HepG2 (cell line): ENCODE results near the gene PHIP. TPM values are rescaled to one million over a fixed set of nuclear protein-coding genes. Genes with fewer than 3 reads are reported as not detected.

Source experiments
- ATAC-seq: fragments of 200-7000 bp; cut with Tn5 transposase; 3 replicates; pipeline ENCODE4 v1.9.1; 2020; ENCODE audit warnings: mild to moderate bottlenecking, moderate library complexity
- BruUV-seq: library from RNA; stranded (reverse); fragments of 400-500 nt; replicated peaks from 2 replicates; lab custom pipeline; 2021; lab: Mats Ljungman, UMichigan
- CTCF ChIA-PET: fragments of 300-600 bp; formaldehyde crosslinking; extraction: SDS; loops from one replicate; lab custom pipeline; 2021; ENCODE audit warnings: low total read pairs, inconsistent platforms, low intra/inter-chr PET ratio; lab: Yijun Ruan, JAX
- POLR2A ChIA-PET: fragments of 350-600 bp; sonication (Branson Sonifier 250); formaldehyde crosslinking; loops from one replicate; lab custom pipeline; 2020; ENCODE audit warnings: antibody characterized with exemption, inconsistent platforms; lab: Yijun Ruan, JAX
- DNase-seq: peaks from one replicate; pipeline ENCODE4 v3.0.0-alpha.2; 2015; ENCODE audit warnings: low spot score
- FAIRE-seq: peaks from 3 replicates; lab custom pipeline; 2011; peaks lifted over from hg19 to GRCh38; lab: Jason Lieb, UNC
- H2AFZ ChIP-seq: one replicate; pipeline ENCODE4 v1.6.1; 2011; ENCODE audit warnings: low read length, inconsistent platforms
- H3K27ac ChIP-seq: fragments of 300-600 bp; 3 replicates; pipeline ENCODE4 v1.8.0; 2011; ENCODE audit warnings: mixed run types, mild to moderate bottlenecking, mixed read lengths, low read length, inconsistent platforms; ENCODE audit not compliant: insufficient read depth; ENCODE audit errors: extremely low read length
- H3K27me3 ChIP-seq, 2 experiments: fragments of 200-600 bp in 1 of 2; 2 replicates in 1 of 2; 3 replicates in 1 of 2; pipeline versions ENCODE4 v1.6.0 to v1.8.0; 2011; ENCODE audit warnings: low read length in 2 of 2, mild to moderate bottlenecking in 2 of 2, moderate library complexity in 2 of 2, inconsistent platforms in 1 of 2; ENCODE audit not compliant: insufficient read depth in 2 of 2, control insufficient read depth in 1 of 2
- H3K36me3 ChIP-seq, 2 experiments: fragments of 200-600 bp in 1 of 2; replicated peaks in 1 of 2; 2 replicates in 1 of 2; 3 replicates in 1 of 2; pipeline versions ENCODE4 v1.5.1 to v1.8.0; 2011; ENCODE audit warnings: low read length in 2 of 2, inconsistent platforms in 1 of 2; ENCODE audit not compliant: insufficient read depth in 2 of 2, control insufficient read depth in 1 of 2
- H3K4me1 ChIP-seq: 2 replicates; pipeline ENCODE4 v1.5.1; 2012; ENCODE audit warnings: low read length, inconsistent platforms; ENCODE audit not compliant: insufficient read depth
- H3K4me2 ChIP-seq: 2 replicates; pipeline ENCODE4 v1.6.0; 2011; ENCODE audit warnings: low read depth, low read length, inconsistent platforms
- H3K4me3 ChIP-seq, 3 experiments: fragments of 200-600 bp in 1 of 3; sonication (generic), shearing (Covaris generic) in 1 of 3; replicated peaks in 1 of 3; 2 replicates each; pipeline ENCODE4 v1.5.1; 2011 to 2016; ENCODE audit warnings: low read length in 3 of 3, inconsistent platforms in 2 of 3, low read depth in 2 of 3, mild to moderate bottlenecking in 2 of 3, control low read depth in 1 of 3, mixed read lengths in 1 of 3; ENCODE audit not compliant: insufficient read depth in 1 of 3
- H3K79me2 ChIP-seq: one replicate; pipeline ENCODE4 v1.6.1; 2011; ENCODE audit warnings: low read length, inconsistent platforms; ENCODE audit not compliant: insufficient read depth
- H3K9ac ChIP-seq: 2 replicates; pipeline ENCODE4 v1.6.0; 2011; ENCODE audit warnings: mild to moderate bottlenecking, low read depth, low read length, inconsistent platforms; ENCODE audit not compliant: insufficient read depth
- H3K9me3 ChIP-seq: 2 replicates; pipeline ENCODE4 v1.5.1; 2012; ENCODE audit warnings: mild to moderate bottlenecking, low read length
- H4K20me1 ChIP-seq: 2 replicates; pipeline ENCODE4 v1.6.0; 2011; ENCODE audit warnings: inconsistent platforms, mild to moderate bottlenecking, low read length, moderate library complexity; ENCODE audit not compliant: insufficient read depth
- ATF1 ChIP-seq: IDR thresholded peaks from 2 replicates; pipeline ENCODE4 v1.6.1; 2016; ENCODE audit warnings: mild to moderate bottlenecking, control low read depth
- ETV6 ChIP-seq: sonication (generic); formaldehyde crosslinking; conservative IDR thresholded peaks from 2 replicates; pipeline ENCODE4 v1.4.0; 2020; ENCODE audit warnings: missing genetic modification reagents
- GTF2F1 ChIP-seq: fragments of 150-350 bp; IDR thresholded peaks from 2 replicates; pipeline ENCODE4 v1.6.1; 2014; ENCODE audit warnings: low read length
- STAT6 ChIP-seq: sonication (generic); formaldehyde crosslinking; IDR thresholded peaks from 2 replicates; pipeline ENCODE4 v1.4.0; 2020; ENCODE audit warnings: missing genetic modification reagents, mild to moderate bottlenecking, borderline replicate concordance
- ZNF343 ChIP-seq: sonication (generic); formaldehyde crosslinking; IDR thresholded peaks from 2 replicates; pipeline ENCODE4 v1.4.0; 2020; ENCODE audit warnings: mild to moderate bottlenecking, missing genetic modification reagents
- ZNF468 ChIP-seq: sonication (generic); formaldehyde crosslinking; IDR thresholded peaks from 2 replicates; pipeline ENCODE4 v1.8.0; 2022; ENCODE audit warnings: mild to moderate bottlenecking, moderate library complexity, missing genetic modification reagents
- ZNF687 ChIP-seq: sonication (generic); formaldehyde crosslinking; IDR thresholded peaks from 2 replicates; pipeline ENCODE4 v1.5.1; 2020; ENCODE audit warnings: mild to moderate bottlenecking, missing genetic modification reagents, moderate library complexity
- ZSCAN25 ChIP-seq: sonication (generic); formaldehyde crosslinking; IDR thresholded peaks from 2 replicates; pipeline ENCODE4 v1.8.0; 2022; ENCODE audit warnings: mild to moderate bottlenecking, missing genetic modification reagents
- WGBS: methylation state at CpG from one replicate; pipeline ENCODE4 v1.1.6; 2017; ENCODE audit warnings: low lambda C conversion rate; 5-methylcytosine and 5-hydroxymethylcytosine counted together
- in situ Hi-C: cut with HindIII; loops from 2 replicates; pipeline ENCODE4 v1.10.0; 2017; ENCODE audit warnings: low pct_unique_long_range_greater_than_20kb; ENCODE audit not compliant: extremely low pct_ligation_motif_present
- intact Hi-C: fragments of 100-400 bp; cut with micrococcal nuclease; formaldehyde crosslinking; loops from one replicate; pipeline ENCODE4 v1.10.0; 2022; ENCODE audit not compliant: unreplicated experiment
- polyA plus RNA-seq, 8 experiments: library from polyadenylated mRNA; depleted of rRNA in 3 of 8; stranded (reverse) in 7 of 8; unstranded in 1 of 8; fragments of >200 nt; fragmentation: Illumina TruSeq in 4 of 8; extraction: Trizol in 4 of 8; gene quantifications; 2 replicates each; pipeline versions ENCODE4 v1.2.1 to v1.2.3, GENCODE V29; 2011 to 2016; ENCODE audit warnings: low read depth in 4 of 8, missing spikeins in 1 of 8, mixed read lengths in 1 of 8; ENCODE audit not compliant: insufficient read depth in 1 of 8
- total RNA-seq, 5 experiments: library from RNA; depleted of rRNA; stranded (reverse); fragments of >200 nt; fragmentation: Illumina TruSeq; extraction: Trizol; gene quantifications; 2 replicates each; pipeline ENCODE4 v1.2.3, GENCODE V29; 2016; ENCODE audit warnings: low read depth in 1 of 5

PHIP gene
- total and polyA plus RNA-seq, 2 of the 13 experiments (the other 11 are each of a cell fraction or from before 2014, with no cell fraction given), result 6.5 to 23.5 TPM

- H3K4me3 ChIP-seq, result no peak overlapping the region
- no peak for DNase-seq
- no peaks in the 10 kb centered on the region for H3K9me3 ChIP-seq
- TF ChIP-seq ATF1 (no peak), GTF2F1 (no peak), ETV6 (CRISPR knock-in tag) (no peak), ZNF343 (CRISPR knock-in tag) (no peak), ZSCAN25 (CRISPR knock-in tag) (no peak), ZNF468 (CRISPR knock-in tag) (no peak)
- in situ Hi-C loops (no loop called here), intact Hi-C loops (no loop called here)
- H3K79me2 ChIP-seq, result no peaks in the 10 kb centered on the region
- no peaks in the 10 kb centered on the region for H3K4me1 ChIP-seq
- ChIA-PET CTCF (no interaction called here), POLR2A (no interaction called here)
- peaks cover 8 to 66% of the 10 kb centered on the region in 2 experiments for H3K36me3 ChIP-seq
- BruUV-seq, result no TSS peak
- ATAC-seq, result no peak
- H3K27ac ChIP-seq, result no peak overlapping the region
- H3K4me2 ChIP-seq, result no peak overlapping the region
- H3K9ac ChIP-seq, result no peak overlapping the region
- no peak for FAIRE-seq
- no peak overlapping the region for H2AFZ ChIP-seq
- no peaks in the 10 kb centered on the region for H4K20me1 ChIP-seq
- 93% methylated on average over 4 of the region's 4 CpGs for WGBS
- H3K27me3 ChIP-seq, result no peaks in the 10 kb centered on the region
These were observed 93.7 kb downstream of the PHIP start for GRCh38 chr6:78984225-78984950.

GRCh38 chr6:78967191-78967590, 110.9 kb downstream of the PHIP start:
- intact Hi-C loops (no loop called here), in situ Hi-C loops (no loop called here)
- H3K4me2 ChIP-seq, result no peak overlapping the region
- TF ChIP-seq STAT6, result no peak
- TF ChIP-seq ZNF687 (CRISPR knock-in tag), result no peak

More at GRCh38 chr6:78967191-78967590, 110.9 kb downstream of the PHIP start:
- Histone ChIP-seq H3K27me3 (no peaks in the 10 kb centered on the region; a peak in 1 of 5 replicates), H2AFZ (no peak overlapping the region), H3K9ac (no peak overlapping the region), H3K4me1 (no peaks in the 10 kb centered on the region), H3K4me3 (no peak overlapping the region), H3K79me2 (no peaks in the 10 kb centered on the region), H3K9me3 (no peaks in the 10 kb centered on the region), H3K27ac (no peak overlapping the region), H3K36me3 (peaks cover 6 to 54% of the 10 kb centered on the region in 2 experiments), H4K20me1 (no peaks in the 10 kb centered on the region)
- ChIA-PET POLR2A (no interaction called here), CTCF (no interaction called here)
- DNase-seq, result no peak
- ATAC-seq, result no peak
- no TSS peak for BruUV-seq
- 93% methylated on average over 3 of the region's 3 CpGs for WGBS
- no peak for FAIRE-seq
